Ramos (cell line): ENCODE data around the gene CRYL1.
"Not testable (repeated sequence)": the region's sequence is repeated elsewhere in the genome, so short reads cannot be mapped to it uniquely, and the experiment has no call there.

Source experiments
- in situ Hi-C: fragments of 300-500 bp; cut with MboI; formaldehyde crosslinking; loops from one replicate; pipeline ENCODE4 v1.14.3; 2022; ENCODE audit warnings: low sequenced_read_pairs; ENCODE audit not compliant: unreplicated experiment

CRYL1 gene

DNA sequence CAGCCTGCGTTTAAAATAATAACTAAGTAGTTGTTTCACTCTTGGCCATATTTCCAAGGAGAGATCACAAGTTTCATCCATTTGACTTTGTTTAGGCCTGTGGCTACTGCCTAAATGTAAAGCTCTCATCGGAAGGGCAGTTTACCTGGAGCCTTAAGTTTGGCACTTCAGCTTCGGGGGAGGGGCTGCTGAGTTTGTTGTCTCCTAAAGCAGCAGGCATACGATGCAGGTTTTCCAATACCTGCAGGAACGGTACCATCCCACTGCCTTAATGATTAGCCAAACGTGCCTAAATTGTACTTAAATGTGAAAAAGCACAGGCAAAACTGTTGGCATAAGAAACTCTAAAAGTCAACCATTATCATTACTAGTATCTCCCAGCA lies 63.1 kb downstream of the CRYL1 start:
- in situ Hi-C loops = no loop called here

DNA sequence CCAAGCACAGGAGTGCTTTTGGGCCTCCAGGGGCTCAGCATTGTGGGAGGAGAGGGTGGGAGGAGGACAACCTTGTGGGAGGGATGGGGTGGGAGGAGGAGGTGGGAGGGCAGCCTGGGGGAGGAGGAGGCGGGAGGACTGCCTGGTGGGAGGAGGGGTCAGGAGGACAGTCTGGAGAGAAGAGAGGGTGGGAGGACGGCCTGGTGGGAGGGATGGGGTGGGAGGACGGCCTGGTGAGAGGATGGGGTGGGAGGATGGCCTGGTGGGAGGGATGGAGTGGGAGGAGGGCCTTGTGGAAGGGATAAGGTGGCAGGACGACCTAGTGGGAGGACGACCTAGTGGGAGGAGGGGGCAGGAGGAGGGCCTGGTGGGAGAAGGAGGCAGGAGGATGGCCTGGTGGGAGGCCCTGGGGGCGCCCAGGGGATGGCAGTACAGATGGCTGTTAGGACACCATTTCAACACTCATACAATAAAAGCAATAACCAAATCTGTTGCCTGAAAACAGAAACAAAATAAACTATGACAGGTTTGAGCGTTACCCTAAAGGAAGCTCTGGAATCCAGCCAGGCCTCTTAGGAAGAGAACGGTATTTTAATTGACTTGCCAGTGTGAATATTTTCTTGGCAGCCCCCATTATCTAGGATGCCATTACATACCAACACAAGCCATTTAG lies 63.7 kb downstream of the CRYL1 start:
- in situ Hi-C loops = no loop called here

DNA sequence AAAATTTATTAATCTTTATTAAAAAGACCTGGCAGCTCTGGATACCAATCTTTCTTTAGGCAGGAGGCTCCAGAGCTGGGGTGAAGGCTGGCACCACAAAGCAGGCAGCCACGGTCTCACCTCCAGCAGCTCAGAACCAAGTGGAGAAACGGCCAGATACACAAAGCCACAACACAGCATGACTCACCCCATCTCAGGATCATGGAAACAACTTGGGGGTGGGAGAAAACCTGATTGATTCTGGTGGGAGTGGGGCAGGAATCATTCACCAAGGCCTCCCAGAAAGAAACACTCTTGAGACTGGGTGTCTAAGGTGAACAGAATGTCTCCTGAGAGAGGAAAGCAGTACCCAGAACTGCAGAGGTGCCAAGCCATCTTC lies 64.2 kb downstream of the CRYL1 start:
- in situ Hi-C loops = no loop called here

DNA sequence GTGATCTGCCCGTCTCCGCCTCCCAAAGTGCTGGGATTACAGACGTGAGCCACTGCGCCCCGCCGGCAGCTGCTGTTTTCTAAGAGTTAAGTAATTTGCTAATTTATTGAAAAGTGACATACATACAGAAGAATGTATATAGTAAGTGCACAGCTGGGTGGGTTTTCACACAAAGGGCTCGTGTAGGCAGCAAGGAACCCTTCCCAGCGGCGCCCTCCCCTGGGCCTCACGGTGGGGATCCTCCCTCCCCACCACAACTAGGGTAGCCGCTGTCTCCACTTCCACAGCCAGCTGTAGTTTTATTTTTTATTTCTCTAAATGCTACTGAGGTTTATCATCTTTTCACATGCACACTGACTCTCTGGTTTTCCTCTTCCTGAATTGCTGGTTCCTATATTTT lies 64.9 kb downstream of the CRYL1 start:
- in situ Hi-C loops = no loop called here

DNA sequence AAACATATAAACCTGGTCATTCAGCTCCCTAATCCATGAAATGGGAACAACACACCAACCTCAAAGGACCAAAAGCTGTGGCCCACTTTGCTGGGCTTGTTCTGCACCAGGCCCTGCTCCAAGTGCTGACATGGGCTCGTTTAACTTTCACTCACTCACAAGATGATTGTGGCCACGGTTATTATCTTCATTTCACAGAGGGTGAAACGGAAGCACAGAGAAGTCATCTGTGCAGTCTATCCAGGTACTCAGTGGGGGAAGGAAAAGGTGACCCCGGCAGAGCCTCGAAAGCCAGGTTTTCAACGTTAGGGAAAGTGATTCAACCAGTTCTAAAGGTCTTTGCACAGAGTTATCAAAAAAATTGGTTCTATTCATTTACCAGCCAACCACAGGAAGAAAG lies 68.0 kb downstream of the CRYL1 start:
- in situ Hi-C loops = no loop called here

DNA sequence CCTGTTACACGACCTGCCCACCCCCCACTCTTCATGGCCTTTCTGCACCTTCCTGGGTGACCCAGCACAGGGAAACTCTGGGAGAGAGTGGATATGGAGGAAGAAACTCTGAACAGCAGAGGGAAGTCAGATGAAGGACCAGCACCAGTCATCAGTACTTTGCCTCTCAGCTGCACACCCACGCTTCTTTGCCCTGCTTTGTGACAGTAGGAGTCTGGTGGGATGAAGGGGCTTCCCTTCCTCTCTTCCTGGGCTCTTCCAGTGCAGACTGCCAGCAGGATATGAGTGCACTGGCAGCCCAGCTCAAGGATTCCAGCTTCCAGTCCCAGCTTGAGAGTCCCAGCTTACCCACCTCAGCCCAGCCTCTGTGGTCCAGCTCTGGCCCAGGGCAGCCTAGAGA lies 68.9 kb downstream of the CRYL1 start:
- in situ Hi-C loops = no loop called here

DNA sequence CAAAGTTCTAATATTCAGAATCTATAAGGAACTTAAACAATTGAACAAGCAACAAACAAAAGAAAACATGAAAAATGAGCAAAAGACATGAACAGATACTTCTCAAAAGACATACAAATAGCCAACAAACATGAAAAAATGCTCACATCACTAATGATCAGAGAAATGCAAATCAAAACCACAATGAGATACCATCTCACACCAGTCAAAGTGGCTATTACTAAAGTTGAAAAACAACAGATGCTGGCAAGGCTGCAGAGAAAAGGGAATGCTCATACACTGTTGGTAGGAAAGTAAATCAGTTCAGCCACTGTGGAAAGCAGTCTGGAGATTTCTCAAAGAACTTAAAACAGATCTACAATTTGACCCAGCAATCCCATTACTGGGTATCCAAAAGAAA lies 74.3 kb downstream of the CRYL1 start:
- in situ Hi-C loops = no loop called here

DNA sequence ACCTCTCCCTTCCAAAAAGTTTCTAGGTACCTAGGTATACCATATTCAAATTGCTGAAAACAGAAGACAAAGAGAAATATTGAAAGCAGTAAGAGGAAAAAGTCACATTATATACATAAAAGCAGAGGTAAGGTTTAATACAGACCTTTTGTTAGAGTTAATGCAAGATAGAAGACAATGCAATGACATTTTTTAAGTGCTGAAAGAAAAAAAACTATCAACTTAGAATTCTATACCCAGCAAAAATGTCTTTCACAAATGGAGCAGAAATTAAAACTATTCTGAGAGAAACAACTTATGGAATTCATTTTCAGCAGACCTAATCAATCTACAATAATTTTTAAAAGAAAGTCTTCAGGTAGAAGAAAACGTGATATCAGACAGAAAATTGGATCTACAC lies 77.2 kb downstream of the CRYL1 start:
- in situ Hi-C loops = no loop called here

DNA sequence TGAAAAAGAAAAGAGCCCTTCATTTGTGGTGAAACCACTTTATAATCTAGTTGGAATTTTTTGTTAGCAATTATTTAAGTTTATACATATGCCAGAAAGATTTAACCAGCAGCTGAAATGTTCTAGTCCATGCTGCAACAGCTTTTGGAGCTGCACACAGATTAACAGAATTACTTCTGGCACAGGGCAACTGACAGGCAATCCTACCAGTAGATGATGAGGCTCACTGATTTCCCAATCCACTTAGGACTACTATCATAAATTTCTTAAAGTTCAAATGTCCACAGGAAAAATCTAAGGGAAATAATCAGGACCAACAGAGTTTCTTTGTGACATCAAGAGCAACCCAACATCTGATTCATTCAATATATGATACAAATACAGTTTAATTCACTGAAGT lies 78.8 kb downstream of the CRYL1 start:
- in situ Hi-C loops = no loop called here

DNA sequence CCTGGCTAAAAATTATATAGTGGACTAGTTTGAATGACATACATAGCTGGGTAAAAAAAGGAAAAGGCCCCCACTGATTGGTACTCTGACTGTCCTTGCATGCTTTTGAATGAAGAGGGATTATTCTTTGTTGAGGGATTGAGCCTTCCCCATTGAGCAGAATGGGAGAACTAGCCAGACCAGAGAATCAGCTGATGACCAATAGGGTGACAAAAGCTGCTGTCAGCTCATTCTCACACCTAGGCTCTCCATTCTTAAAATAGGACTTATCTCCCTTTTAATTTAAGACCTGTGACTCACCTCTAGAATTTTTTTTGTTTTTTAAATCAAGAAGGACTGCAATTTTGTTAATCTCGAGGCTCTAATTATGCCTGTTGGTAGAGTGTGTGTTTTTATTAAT lies 79.3 kb downstream of the CRYL1 start:
- in situ Hi-C loops = no loop called here

DNA sequence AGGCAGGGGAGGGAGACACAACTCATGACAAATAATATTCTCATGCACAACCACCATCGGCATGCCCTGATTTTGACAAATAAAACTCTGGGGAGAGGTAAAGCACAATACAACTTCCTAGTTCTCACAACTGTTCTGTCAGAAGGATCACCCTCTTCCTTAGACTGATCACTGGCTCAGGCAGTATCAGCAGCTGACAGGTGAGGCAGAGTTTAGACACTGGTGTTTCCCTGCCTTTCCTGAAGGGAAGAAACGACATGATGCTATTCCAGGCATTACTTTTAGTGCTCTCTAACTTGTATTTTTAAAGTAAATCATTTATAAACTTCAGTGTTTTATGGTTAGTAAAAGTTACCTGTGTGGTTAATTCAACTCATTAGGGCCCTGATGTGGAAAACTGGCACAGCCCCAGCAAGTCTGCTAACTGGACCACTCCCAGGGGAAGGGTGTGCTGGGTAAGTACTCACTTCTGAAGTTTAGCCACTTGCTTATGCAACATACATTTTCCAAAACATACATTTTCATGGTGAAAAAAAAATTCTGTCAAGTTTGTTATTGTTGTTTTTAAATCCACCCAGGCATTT lies 82.8 kb downstream of the CRYL1 start:
- in situ Hi-C loops = no loop called here

DNA sequence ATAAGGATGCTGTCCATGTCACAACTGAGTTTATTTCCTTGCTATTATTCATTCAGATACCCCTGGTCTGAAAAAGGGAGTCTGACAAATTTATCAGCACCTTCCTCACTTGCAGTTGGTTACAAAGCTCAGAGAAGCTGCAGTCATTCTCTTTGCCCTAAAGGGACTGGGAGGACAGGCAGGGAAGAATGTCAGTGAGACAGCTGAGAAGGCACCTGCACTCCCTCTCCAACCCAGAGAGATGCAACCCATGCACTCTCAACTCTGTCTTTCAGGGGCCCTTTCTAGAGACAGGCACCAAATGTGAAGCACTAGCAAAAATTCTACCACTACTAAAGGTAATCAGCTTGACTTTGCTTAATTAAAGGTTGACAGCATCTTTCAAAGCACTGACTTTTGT lies 83.3 kb downstream of the CRYL1 start:
- in situ Hi-C loops = no loop called here

DNA sequence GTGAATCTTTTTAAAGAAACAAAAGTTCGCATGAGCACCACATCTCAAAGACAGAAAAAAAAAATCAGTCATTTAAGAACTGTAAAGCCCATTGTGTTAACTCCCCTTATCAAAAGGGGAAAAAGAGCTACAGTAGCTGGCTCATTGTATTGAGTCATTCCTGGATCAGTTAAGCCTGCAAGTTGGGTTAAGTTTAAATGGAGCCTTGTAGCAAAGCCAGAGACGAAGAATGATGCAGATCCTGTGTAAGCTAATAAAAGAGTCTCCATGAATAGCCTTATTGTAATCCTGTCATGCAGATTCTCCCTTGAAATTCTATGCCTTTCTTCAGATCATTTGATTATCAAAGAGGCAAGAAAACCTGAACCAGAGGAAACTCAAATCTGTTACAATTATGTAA lies 83.8 kb downstream of the CRYL1 start:
- in situ Hi-C loops = no loop called here

DNA sequence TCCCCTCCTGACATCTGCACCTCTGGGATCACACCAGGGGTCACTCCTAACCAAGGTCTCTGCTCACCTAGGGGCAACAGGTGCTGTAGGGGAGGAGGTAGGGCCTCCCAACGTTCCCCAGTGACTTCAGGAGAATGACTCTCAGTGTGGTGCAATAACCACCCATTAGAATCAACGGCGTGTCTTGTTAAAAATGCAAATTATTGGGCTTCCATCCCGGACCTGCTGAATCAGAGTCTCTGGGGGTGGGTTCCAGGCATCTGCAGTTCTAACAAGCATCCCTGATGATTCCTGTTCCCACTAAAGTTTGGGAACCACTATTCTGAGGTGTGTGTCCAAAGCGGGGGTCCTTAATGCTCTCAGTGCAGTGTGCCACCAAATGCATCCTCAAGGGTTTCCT lies 84.6 kb downstream of the CRYL1 start:
- in situ Hi-C loops = no loop called here

DNA sequence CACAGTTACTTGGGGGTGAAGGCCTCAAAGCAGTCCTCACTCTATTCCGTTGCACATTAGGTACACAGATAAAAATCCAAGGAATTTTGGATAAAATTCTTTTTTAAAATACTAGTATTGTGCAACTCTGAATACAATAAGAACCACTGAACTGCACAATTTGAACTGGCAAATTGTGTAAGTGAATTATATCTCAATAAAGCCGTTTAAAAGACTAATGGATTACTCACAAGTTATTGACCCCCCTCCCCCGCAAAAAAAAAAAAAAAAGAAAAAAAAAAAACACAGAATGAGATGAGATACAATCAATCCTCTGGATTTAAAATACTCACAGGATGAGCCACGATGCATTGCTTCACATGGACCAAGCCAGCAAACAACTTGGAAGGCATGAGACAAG lies 86.4 kb downstream of the CRYL1 start:
- in situ Hi-C loops = no loop called here

DNA sequence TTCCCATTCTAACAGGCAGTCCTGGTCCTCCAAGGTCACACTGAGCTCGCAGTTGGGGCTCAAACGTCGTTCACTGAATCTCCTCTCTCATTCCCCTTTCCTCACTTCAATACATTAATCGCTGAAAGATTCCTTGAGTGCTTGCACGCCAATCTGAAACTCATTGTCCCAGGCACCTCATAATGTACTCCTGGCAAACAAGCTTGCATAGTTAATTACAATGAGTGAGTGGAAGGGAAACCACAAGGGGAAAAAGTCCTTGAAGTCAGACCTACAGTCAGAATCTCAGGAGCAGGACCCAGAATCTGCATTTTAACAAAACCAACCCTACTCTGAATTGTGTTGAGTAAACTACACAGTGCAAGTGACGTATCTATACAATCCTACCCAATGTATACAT lies 86.9 kb downstream of the CRYL1 start:
- in situ Hi-C loops = no loop called here

DNA sequence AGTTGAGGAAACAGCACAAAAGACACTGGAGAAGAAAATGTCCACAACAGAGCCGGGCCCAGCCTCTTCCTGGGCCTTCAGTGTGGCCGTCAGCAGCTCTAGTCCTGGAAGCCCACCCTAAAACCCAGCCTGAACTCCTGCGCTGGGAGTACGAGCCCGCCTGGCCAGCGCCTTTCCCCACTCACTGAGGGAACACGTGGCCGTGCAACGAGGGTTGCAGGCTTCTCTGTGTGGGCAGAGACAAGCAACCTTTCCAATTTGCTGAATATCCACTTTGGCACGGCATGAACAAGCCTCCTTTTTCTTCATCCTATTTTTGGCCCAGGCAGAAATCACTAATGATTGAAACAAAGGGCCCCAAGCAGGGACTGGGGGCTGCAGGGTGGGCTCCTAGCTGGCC lies 89.2 kb downstream of the CRYL1 start:
- in situ Hi-C loops = no loop called here

DNA sequence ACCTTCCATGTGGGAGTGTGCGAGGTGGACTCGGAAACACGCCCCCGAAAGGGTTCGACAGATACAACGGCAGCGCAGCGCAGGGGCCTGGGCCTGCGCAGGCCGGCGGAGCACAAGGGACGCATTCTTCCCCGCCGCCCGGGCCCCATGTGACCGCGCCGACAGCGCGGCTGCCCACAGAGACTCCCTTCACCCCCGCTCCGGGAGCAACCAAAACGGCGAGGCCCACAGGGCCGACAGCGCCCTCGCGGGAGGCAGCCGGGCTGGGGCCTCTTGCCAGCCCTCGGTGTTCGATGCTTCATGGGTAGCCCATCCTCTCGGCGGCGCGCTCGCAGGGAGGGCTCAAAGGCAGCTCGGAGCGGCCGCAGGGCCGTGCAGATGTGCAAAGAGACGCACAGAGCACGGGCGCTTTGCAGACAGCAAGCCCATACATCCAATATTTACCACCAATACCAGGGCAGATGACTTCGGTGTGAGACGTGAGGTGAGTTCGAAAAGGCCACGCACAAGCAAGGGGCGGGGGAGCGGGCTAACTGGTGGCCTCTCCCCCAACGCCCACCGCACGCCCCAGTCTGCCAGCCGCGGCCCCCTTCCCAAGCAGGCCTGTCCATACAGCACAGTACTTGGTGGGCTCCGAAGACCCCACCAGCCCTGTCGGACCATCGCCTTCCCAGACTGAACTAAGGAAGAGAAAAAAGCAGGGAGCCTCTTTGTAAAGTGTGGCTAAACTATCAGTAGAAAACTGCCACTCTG lies 89.9 kb downstream of the CRYL1 start:
- in situ Hi-C loops = no loop called here

DNA sequence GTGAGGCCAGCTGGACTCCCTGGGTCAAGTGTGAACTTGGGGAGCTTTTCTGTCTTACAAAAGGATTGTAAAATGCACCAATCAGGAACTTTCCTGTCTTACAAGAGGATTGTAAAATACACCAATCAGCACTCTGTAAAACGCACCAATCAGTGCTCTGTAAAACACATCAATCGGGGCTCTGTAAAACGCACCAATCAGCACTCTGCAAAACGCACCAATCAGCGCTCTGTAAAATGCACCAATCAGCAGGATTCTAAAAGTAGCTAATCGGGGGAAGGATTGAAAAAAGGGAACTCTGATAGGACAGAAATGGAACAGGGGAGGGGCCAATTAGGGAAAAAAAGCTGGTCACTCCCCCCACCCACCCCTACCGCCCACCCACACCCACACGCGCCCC lies 91.4 kb downstream of the CRYL1 start:
- in situ Hi-C loops = not testable (repeated sequence)

DNA sequence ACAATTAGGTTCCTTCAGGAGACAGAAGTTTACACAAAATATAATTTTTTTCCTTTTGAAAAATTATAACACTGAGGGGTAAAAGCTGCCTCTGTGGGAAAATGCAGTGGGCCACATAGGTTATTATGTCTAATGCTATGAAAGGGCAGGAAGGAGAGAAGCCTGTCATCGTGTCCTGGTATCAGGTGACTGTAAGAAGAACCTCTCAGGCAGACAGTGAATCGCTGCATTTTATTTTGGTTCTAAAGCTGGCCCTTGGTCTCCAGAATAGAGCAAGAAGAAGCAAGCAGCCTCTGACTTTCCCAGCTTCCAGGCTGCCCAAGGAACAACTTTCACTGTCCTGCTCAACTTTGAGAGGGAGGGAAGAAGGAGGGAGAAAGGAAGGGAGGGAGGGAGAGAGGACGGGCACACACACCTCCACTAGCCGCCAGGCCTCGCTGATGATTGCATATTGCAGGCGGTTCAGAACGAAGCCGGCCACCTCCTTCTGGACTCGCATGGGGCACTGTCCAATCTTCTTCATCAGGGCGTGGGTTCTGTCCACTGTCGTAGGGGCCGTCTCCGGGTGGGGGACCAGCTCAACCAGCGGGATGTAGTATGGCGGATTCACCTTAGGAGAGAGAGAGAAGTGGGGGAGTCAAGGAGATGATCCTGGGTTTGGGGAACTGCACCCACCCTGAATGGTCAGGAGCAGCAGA lies 93.8 kb downstream of the CRYL1 start:
- in situ Hi-C loops = no loop called here

DNA sequence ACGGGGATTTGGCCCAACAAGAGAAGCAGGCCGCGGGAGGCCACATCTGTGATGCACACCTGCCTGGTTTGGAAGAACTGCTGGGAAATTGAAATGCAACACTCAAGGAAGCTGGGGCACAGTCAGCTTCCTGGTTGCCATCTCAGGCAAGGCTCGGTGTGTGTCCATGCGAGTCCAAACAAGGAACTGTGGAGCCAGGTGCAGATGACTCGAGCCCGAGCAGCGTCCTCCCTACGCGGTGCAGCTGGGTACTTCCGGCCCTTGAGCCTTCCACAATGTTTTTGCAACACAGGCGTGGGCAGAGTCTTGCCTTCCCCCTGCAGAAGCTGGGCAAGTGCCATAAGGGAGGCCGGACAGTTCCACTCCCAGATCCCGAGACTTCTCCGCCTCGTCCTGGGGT lies 94.6 kb downstream of the CRYL1 start:
- in situ Hi-C loops = no loop called here
